GM21717 (cell line): ENCODE data around the gene NDUFV2.

Source experiments
- ATAC-seq: cut with Tn5 transposase; IDR thresholded peaks from one replicate; pipeline ENCODE4 v1.9.1; 2021; ENCODE audit warnings: mild to moderate bottlenecking, moderate library complexity; ENCODE audit not compliant: unreplicated experiment

Gene NDUFV2

GRCh38 chr18:9102508-9103375 lies at the start of gene NDUFV2:
TSS of gene NDUFV2 (plus strand) at chr18:9102699. CDS start at chr18:9102744, 45 bp downstream.
- peak; percentile 85 for ATAC-seq

GRCh38 chr18:9053814-9054213 lies 48.7 kb upstream of the NDUFV2 start:
- no peak for ATAC-seq

- no peak for ATAC-seq
These were observed 47.3 kb upstream of the NDUFV2 start for GRCh38 chr18:9055185-9055584.

- no peak for ATAC-seq
These were observed 46.9 kb upstream of the NDUFV2 start for GRCh38 chr18:9055626-9056025.

- no peak for ATAC-seq
These were observed 44.9 kb upstream of the NDUFV2 start for GRCh38 chr18:9057646-9058045.

- no peak for ATAC-seq
These were observed 44.1 kb upstream of the NDUFV2 start for GRCh38 chr18:9058406-9058805.

- ATAC-seq: no peak
These were observed 40.1 kb upstream of the NDUFV2 start for GRCh38 chr18:9062418-9062751.

- ATAC-seq: no peak
These were observed 36.6 kb upstream of the NDUFV2 start for GRCh38 chr18:9065864-9066263.

GRCh38 chr18:9066358-9066757 lies 36.1 kb upstream of the NDUFV2 start:
- peak; percentile 36 for ATAC-seq

- peak; percentile 65 for ATAC-seq
These were observed 35.6 kb upstream of the NDUFV2 start for GRCh38 chr18:9066817-9067306.

GRCh38 chr18:9067823-9068222 lies 34.7 kb upstream of the NDUFV2 start:
- ATAC-seq: no peak

GRCh38 chr18:9068346-9068745 lies 34.2 kb upstream of the NDUFV2 start:
- no peak for ATAC-seq

GRCh38 chr18:9069601-9070000 lies 32.9 kb upstream of the NDUFV2 start:
- no peak for ATAC-seq

GRCh38 chr18:9070212-9070611 lies 32.3 kb upstream of the NDUFV2 start:
- ATAC-seq: no peak

- ATAC-seq: no peak
These were observed 22.5 kb upstream of the NDUFV2 start for GRCh38 chr18:9079818-9080528.

GRCh38 chr18:9081940-9082339 lies 20.6 kb upstream of the NDUFV2 start:
- ATAC-seq: no peak

- peak; percentile 69 for ATAC-seq
These were observed 19.6 kb upstream of the NDUFV2 start for GRCh38 chr18:9082711-9083510.

- no peak for ATAC-seq
These were observed 16.5 kb upstream of the NDUFV2 start for GRCh38 chr18:9086015-9086414.

- ATAC-seq: no peak
These were observed 15.9 kb upstream of the NDUFV2 start for GRCh38 chr18:9086624-9087023.

GRCh38 chr18:9087144-9087543 lies 15.4 kb upstream of the NDUFV2 start:
- ATAC-seq: no peak

GRCh38 chr18:9088252-9088651 lies 14.2 kb upstream of the NDUFV2 start:
- ATAC-seq: no peak
